PFSK-1 (cell line): ENCODE measurements around the gene HIF1AN.

ENCODE experiments used
- FOXP2 ChIP-seq: optimal IDR thresholded peaks from 2 replicates; pipeline ENCODE3; 2011; ENCODE audit warnings: borderline replicate concordance, control low read depth, inconsistent platforms; ENCODE audit not compliant: insufficient read depth; ENCODE audit errors: extremely low read length, extremely low read depth
- POLR2AphosphoS5 ChIP-seq: IDR thresholded peaks from 2 replicates; pipeline ENCODE4 v1.6.1; 2012; ENCODE audit warnings: low read depth, mild to moderate bottlenecking, control low read depth, low read length, moderate library complexity
- REST ChIP-seq, 2 experiments: IDR thresholded peaks; 2 replicates each; pipeline versions ENCODE4 v1.6.1 to v1.8.0; 2011 to 2012; ENCODE audit warnings: low read depth in 2 of 2, low read length in 2 of 2, control low read depth in 1 of 2, inconsistent platforms in 1 of 2, mild to moderate bottlenecking in 1 of 2, moderate library complexity in 1 of 2; ENCODE audit not compliant: insufficient read depth in 1 of 2
- SIN3A ChIP-seq: IDR thresholded peaks from 2 replicates; pipeline ENCODE4 v1.6.1; 2012; ENCODE audit warnings: mild to moderate bottlenecking, low read length, moderate library complexity, borderline replicate concordance; ENCODE audit not compliant: insufficient read depth
- TAF1 ChIP-seq: IDR thresholded peaks from 2 replicates; pipeline ENCODE4 v1.6.1; 2012; ENCODE audit warnings: low read length, control low read depth, borderline replicate concordance; ENCODE audit not compliant: insufficient read depth

The HIF1AN gene

DNA sequence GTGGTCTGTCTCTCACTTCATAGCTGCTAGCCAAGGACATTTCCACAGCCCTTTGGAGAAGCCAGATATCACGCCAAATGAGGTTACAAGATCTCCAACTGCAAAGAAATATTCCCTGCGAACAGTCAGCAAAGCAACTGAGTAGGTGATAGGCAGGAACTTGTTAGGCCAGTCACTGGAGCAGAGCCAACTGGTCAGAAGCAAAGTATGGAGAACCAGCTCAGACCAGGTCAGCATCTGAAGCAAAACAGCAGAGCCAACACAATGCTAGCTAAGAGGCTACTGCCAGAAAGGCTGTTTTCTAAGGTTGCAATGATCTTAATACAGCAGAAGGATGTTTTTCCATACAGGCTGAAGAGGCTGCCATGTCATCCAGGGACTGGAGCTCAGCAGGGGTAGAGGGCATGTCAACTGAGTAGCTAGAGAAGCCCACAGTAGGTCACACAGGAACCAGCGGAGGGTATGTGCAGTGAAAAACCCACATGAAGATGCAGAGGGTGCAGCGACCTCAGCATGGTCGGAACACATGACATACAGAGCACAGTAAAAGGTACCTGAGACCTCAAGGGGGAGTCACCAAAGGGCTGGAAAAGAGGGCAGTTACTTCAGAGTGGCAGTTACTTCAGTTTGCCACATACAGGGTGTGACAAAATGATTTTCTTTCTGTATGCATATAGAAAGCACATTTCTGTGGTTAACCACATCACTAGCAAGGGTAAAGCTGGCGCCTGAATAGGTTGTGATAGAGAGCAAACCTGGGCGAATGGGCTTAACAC lies 25.0 kb upstream of the HIF1AN start:
- TF ChIP-seq SIN3A (no peak), REST (IDR thresholded peaks at IDR 0.05; ENCODE audit: insufficient read depth in 1 of 2, low read depth in 2 of 2, low read length in 2 of 2) (no peak), TAF1 (no peak), POLR2AphosphoS5 (no peak), FOXP2 (no peak)

GRCh38 chr10:100515612-100516011 lies 20.1 kb upstream of the HIF1AN start:
- TF ChIP-seq POLR2AphosphoS5 (no peak), REST (IDR thresholded peaks at IDR 0.05; ENCODE audit: insufficient read depth in 1 of 2, low read depth in 2 of 2, low read length in 2 of 2) (no peak), FOXP2 (no peak), TAF1 (no peak)

GRCh38 chr10:100516847-100517246 lies 18.9 kb upstream of the HIF1AN start:
- TF ChIP-seq FOXP2: no peak
- no peak for TF ChIP-seq REST (IDR thresholded peaks at IDR 0.05; ENCODE audit: insufficient read depth in 1 of 2, low read depth in 2 of 2, low read length in 2 of 2)
- TF ChIP-seq TAF1: no peak
- no peak for TF ChIP-seq POLR2AphosphoS5
- no peak for TF ChIP-seq SIN3A

GRCh38 chr10:100518761-100519241 lies 16.9 kb upstream of the HIF1AN start:
- TF ChIP-seq SIN3A (no peak), REST (IDR thresholded peaks at IDR 0.05; ENCODE audit: insufficient read depth in 1 of 2, low read depth in 2 of 2, low read length in 2 of 2) (no peak), FOXP2 (no peak), POLR2AphosphoS5 (no peak), TAF1 (no peak)
